K562 (cell line): Measurements from ENCODE around the gene CTDSP1. TPM values are rescaled to one million over a fixed set of nuclear protein-coding genes. Genes with fewer than 3 reads are reported as not detected.

Source experiments
- DMBX1 ChIP-seq: fragments of 250-450 bp; sonication (Bioruptor Pico); IDR thresholded peaks from 2 replicates; pipeline ENCODE4 v1.8.0; 2022; ENCODE audit warnings: inconsistent platforms, mild to moderate bottlenecking, moderate library complexity, borderline replicate concordance
- EWSR1 ChIP-seq: fragments of 450-650 bp; IDR thresholded peaks from 2 replicates; pipeline ENCODE4 v1.6.1; 2018; ENCODE audit warnings: borderline replicate concordance, mild to moderate bottlenecking, low read depth, moderate library complexity; ENCODE audit not compliant: partially characterized antibody
- FOXJ3 ChIP-seq: sonication (generic); formaldehyde crosslinking; IDR thresholded peaks from 2 replicates; pipeline ENCODE4 v1.4.0; 2020; ENCODE audit warnings: mild to moderate bottlenecking, missing genetic modification reagents
- HDAC2 ChIP-seq: fragments of 450-650 bp; IDR thresholded peaks from 2 replicates; pipeline ENCODE4 v1.6.1; 2016; ENCODE audit warnings: mild to moderate bottlenecking
- HNRNPUL1 ChIP-seq: fragments of 200-400 bp; formaldehyde crosslinking; IDR thresholded peaks from 2 replicates; pipeline ENCODE4 v1.6.1; 2017; ENCODE audit warnings: low read length
- MCM2 ChIP-seq: fragments of 450-650 bp; IDR thresholded peaks from 2 replicates; pipeline ENCODE4 v1.6.1; 2017; ENCODE audit warnings: low read depth, mild to moderate bottlenecking
- MITF ChIP-seq: IDR thresholded peaks from 2 replicates; pipeline ENCODE4 v1.6.1; 2014; ENCODE audit warnings: antibody characterized with exemption
- MXI1 ChIP-seq: IDR thresholded peaks from 2 replicates; pipeline ENCODE4 v1.6.1; 2011; ENCODE audit warnings: low read depth, mild to moderate bottlenecking, improper control_type of control experiment, low read length
- PHB ChIP-seq: fragments of 250-450 bp; sonication (Bioruptor Pico); IDR thresholded peaks from 2 replicates; pipeline ENCODE4 v1.5.0; 2021
- RCOR1 ChIP-seq, 2 experiments: IDR thresholded peaks; 2 replicates each; pipeline ENCODE4 v1.6.1; 2012; ENCODE audit warnings: low read depth in 2 of 2, low read length in 2 of 2, borderline replicate concordance in 1 of 2, improper control_type of control experiment in 1 of 2
- TAF9B ChIP-seq: fragments of 450-650 bp; IDR thresholded peaks from 2 replicates; pipeline ENCODE4 v1.6.1; 2018; ENCODE audit warnings: mild to moderate bottlenecking; ENCODE audit not compliant: partially characterized antibody
- THRAP3 ChIP-seq: fragments of 450-650 bp; IDR thresholded peaks from 2 replicates; pipeline ENCODE4 v1.6.1; 2016; ENCODE audit warnings: mild to moderate bottlenecking, inconsistent platforms, borderline replicate concordance
- TSC22D4 ChIP-seq: fragments of 450-650 bp; IDR thresholded peaks from 2 replicates; pipeline ENCODE4 v1.6.1; 2016; ENCODE audit warnings: missing genetic modification characterization, missing biosample characterization, control low read depth
- ZC3H8 ChIP-seq: fragments of 450-650 bp; IDR thresholded peaks from 2 replicates; pipeline ENCODE4 v1.6.1; 2017
- ZFP30 ChIP-seq: fragments of 250-450 bp; sonication (Bioruptor Pico); IDR thresholded peaks from 2 replicates; pipeline ENCODE4 v1.8.0; 2022; ENCODE audit warnings: moderate library complexity, mild to moderate bottlenecking, inconsistent platforms, borderline replicate concordance
- ZNF224 ChIP-seq: sonication (generic); formaldehyde crosslinking; IDR thresholded peaks from 2 replicates; pipeline ENCODE4 v1.8.0; 2022; ENCODE audit warnings: mild to moderate bottlenecking, missing genetic modification reagents
- ZNF512 ChIP-seq: IDR thresholded peaks from 2 replicates; pipeline ENCODE4 v1.6.1; 2016; ENCODE audit warnings: missing genetic modification characterization, missing compliant biosample characterization
- polyA plus RNA-seq, 8 experiments: library from polyadenylated mRNA; depleted of rRNA in 4 of 8; stranded (reverse) in 5 of 8; unstranded in 3 of 8; fragments of >200 nt; fragmentation: Nextera tagmentation in 2 of 8; fragmentation: Illumina TruSeq in 1 of 8; extraction: Ambion mirVana in 2 of 8; extraction: Trizol in 1 of 8; gene quantifications; 2 replicates each; pipeline versions ENCODE4 v1.2.1 to v1.2.3, GENCODE V29; 2011 to 2014; ENCODE audit warnings: inconsistent platforms in 1 of 8, missing spikeins in 1 of 8
- total RNA-seq, 7 experiments: library from RNA; depleted of rRNA in 6 of 7; stranded (reverse); fragments of >200 nt in 6 of 7; fragmentation: Illumina TruSeq in 2 of 7; extraction: Trizol in 2 of 7; gene quantifications; 2 replicates each; pipeline versions ENCODE4 v1.2.1 to v1.2.3, GENCODE V29; 2011 to 2021; ENCODE audit warnings: low replicate concordance in 1 of 7
- TF ChIP-seq, protein P1 (sequence below): fragments of 450-650 bp; IDR thresholded peaks from 2 replicates; pipeline ENCODE4 v1.6.1; 2016; ENCODE audit warnings: missing biosample characterization, missing genetic modification characterization
- TF ChIP-seq, protein P2 (sequence below), 2 experiments: fragments of 450-650 bp; conservative IDR thresholded peaks; 2 replicates each; pipeline ENCODE4 v1.6.1; 2017; ENCODE audit warnings: mild to moderate bottlenecking in 2 of 2, moderate library complexity in 2 of 2
- TF ChIP-seq, protein P3 (sequence below): fragments of 250-450 bp; sonication (Bioruptor Pico); IDR thresholded peaks from 2 replicates; pipeline ENCODE4 v1.8.0; 2022; ENCODE audit warnings: inconsistent platforms
- TF ChIP-seq, protein P4 (sequence below): sonication (generic); formaldehyde crosslinking; IDR thresholded peaks from 2 replicates; pipeline ENCODE4 v1.8.1; 2023; ENCODE audit warnings: mild to moderate bottlenecking, missing genetic modification reagents

The CTDSP1 gene
- total and polyA plus RNA-seq, 9 of the 15 experiments (the other 6 are each of a cell fraction or from before 2014, with no cell fraction given): 2.4 to 74.8 (median 45.8) TPM

- TF ChIP-seq, protein P1, sequence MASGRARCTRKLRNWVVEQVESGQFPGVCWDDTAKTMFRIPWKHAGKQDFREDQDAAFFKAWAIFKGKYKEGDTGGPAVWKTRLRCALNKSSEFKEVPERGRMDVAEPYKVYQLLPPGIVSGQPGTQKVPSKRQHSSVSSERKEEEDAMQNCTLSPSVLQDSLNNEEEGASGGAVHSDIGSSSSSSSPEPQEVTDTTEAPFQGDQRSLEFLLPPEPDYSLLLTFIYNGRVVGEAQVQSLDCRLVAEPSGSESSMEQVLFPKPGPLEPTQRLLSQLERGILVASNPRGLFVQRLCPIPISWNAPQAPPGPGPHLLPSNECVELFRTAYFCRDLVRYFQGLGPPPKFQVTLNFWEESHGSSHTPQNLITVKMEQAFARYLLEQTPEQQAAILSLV: no peak
- 0 out of 2 replicates have a peak, but pooled peaks have one; percentile 6 for TF ChIP-seq DMBX1
- TF ChIP-seq ZNF224 (CRISPR knock-in tag): no peak
- TF ChIP-seq, protein P2, sequence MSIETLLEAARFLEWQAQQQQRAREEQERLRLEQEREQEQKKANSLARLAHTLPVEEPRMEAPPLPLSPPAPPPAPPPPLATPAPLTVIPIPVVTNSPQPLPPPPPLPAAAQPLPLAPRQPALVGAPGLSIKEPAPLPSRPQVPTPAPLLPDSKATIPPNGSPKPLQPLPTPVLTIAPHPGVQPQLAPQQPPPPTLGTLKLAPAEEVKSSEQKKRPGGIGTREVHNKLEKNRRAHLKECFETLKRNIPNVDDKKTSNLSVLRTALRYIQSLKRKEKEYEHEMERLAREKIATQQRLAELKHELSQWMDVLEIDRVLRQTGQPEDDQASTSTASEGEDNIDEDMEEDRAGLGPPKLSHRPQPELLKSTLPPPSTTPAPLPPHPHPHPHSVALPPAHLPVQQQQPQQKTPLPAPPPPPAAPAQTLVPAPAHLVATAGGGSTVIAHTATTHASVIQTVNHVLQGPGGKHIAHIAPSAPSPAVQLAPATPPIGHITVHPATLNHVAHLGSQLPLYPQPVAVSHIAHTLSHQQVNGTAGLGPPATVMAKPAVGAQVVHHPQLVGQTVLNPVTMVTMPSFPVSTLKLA (conservative IDR thresholded peaks at IDR 0.05): no peak
- TF ChIP-seq, protein P3, sequence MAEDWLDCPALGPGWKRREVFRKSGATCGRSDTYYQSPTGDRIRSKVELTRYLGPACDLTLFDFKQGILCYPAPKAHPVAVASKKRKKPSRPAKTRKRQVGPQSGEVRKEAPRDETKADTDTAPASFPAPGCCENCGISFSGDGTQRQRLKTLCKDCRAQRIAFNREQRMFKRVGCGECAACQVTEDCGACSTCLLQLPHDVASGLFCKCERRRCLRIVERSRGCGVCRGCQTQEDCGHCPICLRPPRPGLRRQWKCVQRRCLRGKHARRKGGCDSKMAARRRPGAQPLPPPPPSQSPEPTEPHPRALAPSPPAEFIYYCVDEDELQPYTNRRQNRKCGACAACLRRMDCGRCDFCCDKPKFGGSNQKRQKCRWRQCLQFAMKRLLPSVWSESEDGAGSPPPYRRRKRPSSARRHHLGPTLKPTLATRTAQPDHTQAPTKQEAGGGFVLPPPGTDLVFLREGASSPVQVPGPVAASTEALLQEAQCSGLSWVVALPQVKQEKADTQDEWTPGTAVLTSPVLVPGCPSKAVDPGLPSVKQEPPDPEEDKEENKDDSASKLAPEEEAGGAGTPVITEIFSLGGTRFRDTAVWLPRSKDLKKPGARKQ: no peak
- TF ChIP-seq ZNF512 (tag): no peak
- no peak for TF ChIP-seq MITF
- no peak for TF ChIP-seq ZC3H8
- TF ChIP-seq TSC22D4: no peak
- no peak for TF ChIP-seq MCM2
- peak; percentile 70; the same call in 1 of the 2 replicates for TF ChIP-seq HDAC2
- TF ChIP-seq, protein P4, sequence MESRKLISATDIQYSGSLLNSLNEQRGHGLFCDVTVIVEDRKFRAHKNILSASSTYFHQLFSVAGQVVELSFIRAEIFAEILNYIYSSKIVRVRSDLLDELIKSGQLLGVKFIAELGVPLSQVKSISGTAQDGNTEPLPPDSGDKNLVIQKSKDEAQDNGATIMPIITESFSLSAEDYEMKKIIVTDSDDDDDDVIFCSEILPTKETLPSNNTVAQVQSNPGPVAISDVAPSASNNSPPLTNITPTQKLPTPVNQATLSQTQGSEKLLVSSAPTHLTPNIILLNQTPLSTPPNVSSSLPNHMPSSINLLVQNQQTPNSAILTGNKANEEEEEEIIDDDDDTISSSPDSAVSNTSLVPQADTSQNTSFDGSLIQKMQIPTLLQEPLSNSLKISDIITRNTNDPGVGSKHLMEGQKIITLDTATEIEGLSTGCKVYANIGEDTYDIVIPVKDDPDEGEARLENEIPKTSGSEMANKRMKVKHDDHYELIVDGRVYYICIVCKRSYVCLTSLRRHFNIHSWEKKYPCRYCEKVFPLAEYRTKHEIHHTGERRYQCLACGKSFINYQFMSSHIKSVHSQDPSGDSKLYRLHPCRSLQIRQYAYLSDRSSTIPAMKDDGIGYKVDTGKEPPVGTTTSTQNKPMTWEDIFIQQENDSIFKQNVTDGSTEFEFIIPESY: peak; percentile 65
- no peak for TF ChIP-seq MXI1
- TF ChIP-seq RCOR1 (IDR thresholded peaks at IDR 0.05; ENCODE audit: borderline replicate concordance in 1 of 2, low read depth in 2 of 2, low read length in 2 of 2): peak in 1 of 2 experiments; percentile 77; a peak in 2 of 4 replicates
- TF ChIP-seq ZFP30 (CRISPR knock-in tag): no peak
- TF ChIP-seq FOXJ3 (CRISPR knock-in tag): no peak
- TF ChIP-seq PHB: no peak
- no peak for TF ChIP-seq TAF9B
- no peak for TF ChIP-seq HNRNPUL1
- TF ChIP-seq THRAP3: no peak
- no peak for TF ChIP-seq EWSR1
Measured at GRCh38 chr2:218368150-218368528, 31.5 kb upstream of the CTDSP1 start (continued).
